Ovary (tissue), 3 donors: Measurements from ENCODE around the gene AMBP.

Experiments
- CTCF ChIP-seq, 3 donors: fragments of 450-650 bp in 2 of 3; fragments of 200-600 bp in 1 of 3; IDR thresholded peaks; one replicate each; pipeline versions ENCODE4 v1.5.1 to v1.8.0; 2016 to 2022; ENCODE audit warnings: antibody characterized with exemption in 3 of 3, mild to moderate bottlenecking in 1 of 3
- EP300 ChIP-seq: sonication (generic); formaldehyde crosslinking; IDR thresholded peaks from one replicate; pipeline ENCODE4 v1.6.1; 2017; ENCODE audit warnings: antibody characterized with exemption
- POLR2A ChIP-seq: fragments of 450-650 bp; IDR thresholded peaks from one replicate; pipeline ENCODE4 v1.6.1; 2017; ENCODE audit warnings: antibody characterized with exemption, mild to moderate bottlenecking, moderate library complexity
- donor health status: DM: no; HTN: no; CAD: no.

GRCh38 chr9:114053246-114054005 lies 24.7 kb downstream of the AMBP start:
- no peak for TF ChIP-seq POLR2A
- TF ChIP-seq CTCF (IDR thresholded peaks at IDR 0.05): no peak
- no peak for TF ChIP-seq EP300
